ENCODE data around the gene TCEA2.
"Not testable (repeated sequence)": the region's sequence is repeated elsewhere in the genome, so short reads cannot be mapped to it uniquely, and the experiment has no call there.

Gene TCEA2

DNA sequence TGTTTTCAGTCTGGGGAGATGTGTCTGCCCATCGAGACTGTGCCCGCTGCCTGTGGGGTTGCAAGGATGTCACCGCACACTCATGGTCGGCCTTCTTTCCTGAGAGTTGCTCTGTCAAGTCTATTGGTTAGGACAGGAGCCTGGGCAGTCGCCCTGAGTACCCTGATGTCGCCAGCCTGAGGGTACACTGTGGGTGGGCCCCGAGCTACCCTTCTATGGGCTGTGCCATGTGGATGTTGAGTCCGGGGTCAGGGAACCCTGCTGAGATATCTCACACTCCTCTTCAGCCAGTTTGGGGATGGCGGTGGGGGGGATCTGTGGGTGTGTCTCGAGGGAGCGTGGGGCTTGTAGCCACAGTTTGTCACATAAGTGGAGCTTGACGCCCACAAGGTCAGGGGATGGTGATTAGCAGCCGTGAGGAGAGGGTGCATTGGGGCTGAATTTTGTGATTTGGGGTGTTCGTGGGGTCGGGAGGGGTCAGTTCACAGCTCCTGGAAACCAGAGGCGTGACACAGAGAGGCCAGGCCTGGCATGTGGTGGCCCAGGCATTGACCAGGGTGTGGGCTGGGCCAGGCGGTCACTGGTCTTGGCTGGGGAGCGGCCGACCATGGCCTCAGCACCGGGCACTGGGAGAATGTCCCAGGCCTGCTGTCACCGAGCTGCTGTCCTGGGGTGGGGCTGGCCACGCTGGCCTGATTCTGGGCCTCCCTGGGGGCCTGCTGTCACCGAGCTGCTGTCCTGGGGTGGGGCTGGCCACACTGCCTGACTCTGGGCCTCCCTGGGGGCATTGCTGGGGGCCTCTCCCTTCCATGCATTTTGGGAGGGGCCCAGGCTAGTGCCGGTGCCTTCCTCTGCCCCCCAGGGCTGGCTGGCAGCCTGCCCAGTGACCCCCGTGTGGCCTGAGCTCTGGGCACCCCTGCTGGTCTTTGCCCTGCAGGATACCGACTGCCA is 46.0 kb downstream of the TCEA2 start:
- DNase-seq (ENCODE audit: low spot score), result no peak

- DNase-seq (ENCODE audit: low spot score), result no peak
These were observed 46.9 kb downstream of the TCEA2 start for GRCh38 chr20:64109831-64110391.

DNA sequence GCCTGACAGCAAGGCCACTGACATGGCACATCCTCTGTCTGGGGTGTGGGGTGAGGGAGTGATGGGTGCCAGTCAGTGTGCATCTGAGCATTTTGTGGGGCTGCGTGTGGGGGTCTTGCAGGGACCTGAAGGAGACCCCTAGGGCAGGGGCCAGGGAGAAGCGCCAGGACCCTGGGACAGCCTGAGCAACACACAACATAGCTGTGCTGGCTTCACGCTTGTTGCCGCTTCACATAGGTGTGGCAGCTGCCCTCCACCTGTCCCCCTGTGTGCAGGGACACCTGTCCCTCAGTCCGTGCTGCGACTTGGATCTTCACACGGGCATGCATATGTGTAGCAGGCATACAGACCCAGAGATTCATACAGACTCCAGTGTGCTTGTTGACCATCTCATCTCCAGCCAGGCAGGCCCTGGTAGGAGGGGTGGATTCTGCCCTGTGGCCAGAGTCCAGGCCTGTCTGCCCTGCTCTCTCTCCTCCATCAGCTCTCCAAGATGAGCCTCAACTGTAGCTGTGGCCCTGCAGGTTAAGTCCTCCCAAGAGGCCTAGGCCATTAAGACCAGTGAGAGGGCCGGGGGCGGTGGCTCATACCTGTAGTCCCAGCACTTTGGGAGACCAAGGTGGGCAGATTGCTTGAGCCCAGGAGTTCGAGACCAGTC is 47.5 kb downstream of the TCEA2 start:
- no peak for DNase-seq (ENCODE audit: low spot score)

DNA sequence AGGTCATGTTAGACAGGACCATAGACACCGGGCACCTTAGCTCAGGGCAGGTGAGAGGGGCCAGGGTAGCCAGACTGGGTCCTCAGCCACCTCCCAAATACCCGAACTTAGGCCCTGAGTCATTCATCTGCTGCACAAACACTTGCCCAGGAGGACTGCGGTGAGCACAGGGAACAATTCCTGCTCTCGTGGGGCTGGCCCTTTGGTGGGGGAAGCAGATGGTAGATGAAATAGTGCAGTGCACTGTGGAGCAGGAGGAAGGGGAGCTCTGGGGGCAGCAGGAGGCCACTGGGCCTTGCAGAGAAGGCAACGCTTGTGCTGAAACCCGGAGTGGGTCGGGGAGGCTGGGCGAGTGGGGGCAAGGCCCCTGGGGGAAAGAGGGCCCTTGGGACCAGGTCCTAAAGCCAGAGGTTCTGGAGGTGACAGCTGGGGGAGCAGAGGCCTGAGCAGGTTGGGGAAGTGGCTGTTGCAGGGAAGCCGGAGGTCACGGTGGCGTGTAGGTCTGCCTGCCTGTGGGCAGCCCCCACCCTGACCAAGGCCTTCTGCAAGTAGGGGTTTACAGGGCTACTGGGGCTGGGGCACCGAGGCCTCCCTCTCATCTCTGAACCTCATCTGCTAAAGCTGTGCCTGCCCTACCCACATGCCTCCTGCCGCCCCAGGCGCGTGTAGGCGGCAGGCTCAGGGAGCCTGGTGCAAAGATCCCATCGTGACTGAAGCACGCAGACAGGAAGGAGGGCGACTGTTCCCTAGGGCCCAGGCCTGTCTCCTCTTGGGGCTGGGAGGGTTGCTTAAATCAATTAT is 49.0 kb downstream of the TCEA2 start:
- no peak for DNase-seq (ENCODE audit: low spot score)

DNA sequence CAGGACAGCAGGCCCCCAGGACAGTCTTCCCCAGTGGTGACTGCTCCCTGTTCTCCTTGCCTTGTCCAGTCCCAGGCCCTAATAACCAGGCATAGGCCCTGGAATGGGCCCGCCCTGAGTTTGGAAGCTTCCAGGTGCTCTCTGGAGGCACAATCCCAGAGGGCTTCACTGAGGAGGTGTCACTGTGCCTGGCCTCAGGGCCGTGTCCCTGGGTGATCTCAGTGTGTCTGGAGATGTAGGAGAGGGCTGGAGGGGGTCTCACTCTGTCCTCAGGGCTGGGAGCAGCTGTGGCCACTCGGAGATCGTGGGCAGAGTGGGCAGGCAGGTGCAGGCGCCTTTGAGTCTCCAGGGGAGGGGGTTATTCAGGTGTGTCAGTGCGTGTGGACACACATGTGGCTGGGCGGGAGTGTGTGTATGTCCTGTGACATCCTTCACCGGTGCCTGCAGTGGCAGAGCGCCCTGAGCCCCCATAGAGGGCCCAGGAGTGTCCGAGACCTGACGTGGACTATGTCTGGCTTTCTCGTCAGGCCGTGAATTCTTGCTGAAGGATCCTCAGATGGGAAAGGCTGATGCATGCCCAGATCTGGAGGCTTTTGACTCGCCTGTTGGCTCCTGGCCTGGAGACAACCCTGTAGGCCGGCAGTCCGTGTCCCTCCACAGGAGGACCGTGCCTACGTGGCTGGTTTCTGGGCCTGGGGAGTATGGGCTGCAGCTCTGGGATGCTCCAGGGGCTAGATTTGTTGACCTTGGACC is 49.9 kb downstream of the TCEA2 start:
- DNase-seq (ENCODE audit: low spot score), result no peak

- DNase-seq (ENCODE audit: low spot score), result no peak
These were observed 50.4 kb downstream of the TCEA2 start for GRCh38 chr20:64113444-64113775.

DNA sequence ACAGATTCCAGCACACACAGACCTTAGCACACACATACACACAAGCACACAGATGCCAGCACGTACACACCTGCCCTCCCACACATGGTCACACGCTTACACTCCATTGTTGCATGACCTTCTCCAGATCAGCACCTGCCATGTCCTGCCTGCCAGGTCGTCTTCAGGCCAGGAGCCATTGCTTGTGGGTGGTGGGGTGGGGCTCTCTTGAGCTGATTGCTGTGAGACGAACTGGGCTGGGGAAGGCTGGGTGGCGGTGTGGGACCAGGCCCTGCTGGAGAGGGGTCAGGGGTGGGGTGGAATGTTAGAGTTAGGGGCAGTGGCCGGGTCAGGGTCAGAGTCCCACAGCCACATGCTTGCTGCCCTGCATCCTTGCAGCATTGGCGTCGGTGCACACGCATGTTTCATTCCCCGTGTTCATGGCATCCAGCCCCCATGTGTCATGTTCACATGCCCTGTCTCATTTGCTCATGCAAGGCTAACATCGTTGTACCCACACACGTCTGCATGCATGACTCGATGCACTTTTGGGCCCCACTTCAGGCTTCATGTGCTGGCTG is 50.9 kb downstream of the TCEA2 start:
- no peak for DNase-seq (ENCODE audit: low spot score)

DNA sequence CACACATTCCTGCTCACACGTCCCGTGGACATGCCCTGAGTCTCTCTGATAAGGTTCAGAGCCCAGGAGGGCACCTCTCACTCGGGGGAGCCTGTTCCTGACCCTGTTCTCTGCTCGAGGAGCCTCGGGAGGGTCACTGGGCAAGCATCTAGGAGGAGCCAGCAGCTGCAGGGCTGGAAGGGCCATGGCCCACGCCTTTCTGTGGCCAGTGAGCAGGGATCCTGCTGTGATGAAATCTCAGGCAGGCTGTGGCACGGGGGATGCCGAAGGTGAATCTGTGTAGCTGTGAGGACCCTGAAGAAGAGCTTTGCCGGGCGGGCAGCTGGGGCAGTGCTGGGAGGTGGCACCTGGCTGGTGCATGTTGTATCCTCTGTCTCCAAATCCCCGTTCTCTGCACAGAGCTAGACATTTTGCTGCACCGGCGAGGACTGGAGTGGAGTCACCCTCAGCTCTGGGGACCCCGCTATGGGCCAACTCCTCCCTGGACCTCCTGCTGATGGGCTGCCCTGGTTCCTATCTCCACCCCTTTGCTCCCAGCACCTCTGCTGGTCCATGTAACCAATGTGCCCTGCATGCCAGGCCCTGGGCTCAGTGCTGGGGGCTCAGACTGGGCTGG is 51.5 kb downstream of the TCEA2 start:
- DNase-seq (ENCODE audit: low spot score), result no peak

DNA sequence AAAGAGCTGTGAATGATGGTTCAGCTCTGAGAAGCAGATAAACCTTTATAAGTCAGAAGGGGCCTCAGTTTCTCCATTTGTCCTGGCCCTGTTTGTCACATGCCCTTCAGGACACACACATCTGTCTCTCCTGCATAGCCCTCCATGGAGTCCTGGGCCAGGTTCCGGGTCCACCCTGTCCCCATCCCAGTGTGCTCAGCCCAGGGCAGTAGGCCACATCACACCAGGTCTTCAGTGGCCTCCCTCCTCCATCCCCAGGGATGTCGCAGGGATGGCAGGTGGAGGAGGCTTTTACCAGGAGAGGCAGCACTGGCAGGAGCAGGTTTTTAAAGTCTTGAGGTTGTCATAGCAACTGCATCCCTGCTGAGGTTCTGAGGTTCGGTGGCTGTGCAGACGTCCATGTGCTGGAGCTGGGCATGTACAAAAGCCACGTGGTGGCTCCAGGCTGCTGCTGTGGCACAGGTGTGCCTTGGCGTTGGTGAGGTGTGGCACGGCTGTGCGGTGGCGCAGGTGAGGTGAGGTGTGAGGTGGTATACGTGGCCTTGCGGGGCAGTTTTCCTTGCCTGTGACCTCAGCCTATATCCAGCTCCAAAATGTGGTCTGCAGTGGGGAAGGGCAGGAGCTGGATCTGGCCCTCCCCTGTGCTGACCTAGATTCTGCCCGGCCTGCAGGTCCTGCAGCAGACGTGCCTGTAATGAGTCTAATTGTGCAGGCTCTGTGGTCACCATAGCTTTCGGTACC is 52.3 kb downstream of the TCEA2 start:
- no peak for DNase-seq (ENCODE audit: low spot score)

DNA sequence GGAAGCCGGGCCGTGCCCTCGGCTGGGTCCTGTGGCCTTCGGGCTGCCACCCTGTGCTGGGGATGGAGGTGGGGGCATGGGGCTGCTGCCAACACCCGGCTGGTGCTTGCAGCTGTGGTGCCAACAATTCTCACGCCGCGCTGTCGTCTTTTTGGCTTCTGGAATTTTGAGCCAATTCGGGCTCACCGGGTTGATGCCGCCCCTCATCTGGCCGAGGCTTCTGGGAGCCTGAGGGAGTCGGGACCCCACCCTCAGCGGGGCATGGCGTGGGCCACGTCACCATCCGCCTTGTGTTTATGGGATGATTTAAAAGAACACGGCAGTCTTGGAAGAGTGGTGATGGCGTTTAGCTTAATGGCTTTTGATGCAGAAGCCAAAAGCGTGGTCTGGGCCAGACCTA is 53.0 kb downstream of the TCEA2 start:
- DNase-seq (ENCODE audit: low spot score), result no peak

- DNase-seq (ENCODE audit: low spot score), result no peak
These were observed 53.8 kb downstream of the TCEA2 start for GRCh38 chr20:64116541-64117431.

GRCh38 chr20:64117432-64117777 is 54.4 kb downstream of the TCEA2 start:
- not testable (repeated sequence) for DNase-seq (ENCODE audit: low spot score)

DNA sequence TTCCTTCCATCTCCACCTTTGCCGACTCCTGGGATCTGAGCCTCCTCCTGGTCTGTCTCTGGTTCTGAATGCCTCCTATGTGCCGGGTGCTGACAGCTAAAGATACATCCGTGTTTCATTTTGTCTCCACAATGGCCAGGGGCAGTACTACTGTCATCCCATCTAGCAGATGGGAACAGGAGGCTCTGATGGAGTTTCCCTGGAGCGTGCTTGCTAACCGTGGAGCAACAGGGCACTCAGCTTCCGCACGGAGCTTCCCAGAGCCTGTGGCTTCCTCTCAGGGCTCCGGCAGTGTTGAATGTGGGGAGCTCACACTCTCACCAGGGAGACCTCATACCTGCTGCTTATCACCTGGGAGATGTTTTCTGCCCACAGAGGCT is 56.3 kb downstream of the TCEA2 start:
- DNase-seq (ENCODE audit: low spot score), result no peak

GRCh38 chr20:64119681-64120341 is 56.8 kb downstream of the TCEA2 start:
- DNase-seq (ENCODE audit: low spot score), result no peak

GRCh38 chr20:64121586-64121985 is 58.6 kb downstream of the TCEA2 start:
- no peak for DNase-seq (ENCODE audit: low spot score)
